ENCODE data around the gene LRRTM4. TPM values are rescaled to one million over a fixed set of nuclear protein-coding genes. Genes with fewer than 3 reads are reported as not detected.

The LRRTM4 gene
- polyA plus RNA-seq, 1 donor from 2014 or later = 37.1 TPM

- H3K4me2 ChIP-seq (ENCODE audit: low read length) = no peak overlapping the region
- TF ChIP-seq RAD21 (conservative IDR thresholded peaks at IDR 0.05) = no peak
- no peak for TF ChIP-seq SMC3 (conservative IDR thresholded peaks at IDR 0.05; ENCODE audit: poor library complexity)
- TF ChIP-seq EP300 (conservative IDR thresholded peaks at IDR 0.05; ENCODE audit: poor library complexity, severe bottlenecking) = no peak
- TF ChIP-seq REST (IDR thresholded peaks at IDR 0.05; ENCODE audit: borderline replicate concordance) = no peak
- TF ChIP-seq MXI1 (conservative IDR thresholded peaks at IDR 0.05; ENCODE audit: poor library complexity, severe bottlenecking) = no peak
- TF ChIP-seq POLR2AphosphoS5 (IDR thresholded peaks at IDR 0.05) = no peak
- TF ChIP-seq TAF1 (IDR thresholded peaks at IDR 0.05; ENCODE audit: low read depth) = no peak
- TF ChIP-seq EZH2 (IDR thresholded peaks at IDR 0.05; ENCODE audit: borderline replicate concordance, insufficient read depth, low read length, poor library complexity, severe bottlenecking) = no peak
- no peak for TF ChIP-seq CTCF (IDR thresholded peaks at IDR 0.05; ENCODE audit: poor library complexity, severe bottlenecking)
- no peaks in the 10 kb centered on the region for H3K36me3 ChIP-seq (ENCODE audit: insufficient read depth, low read length)
- no peaks in the 10 kb centered on the region for H3K79me2 ChIP-seq (replicated peaks; ENCODE audit: insufficient read depth, low read length)
- no peaks in the 10 kb centered on the region for H3K9me2 ChIP-seq (ENCODE audit: insufficient read depth, low read length)
- no peaks in the 10 kb centered on the region for H3K9me3 ChIP-seq (ENCODE audit: low read length)
- H2AFZ ChIP-seq (ENCODE audit: low read depth, low read length) = no peak overlapping the region
- no peaks in the 10 kb centered on the region for H3K27me3 ChIP-seq (ENCODE audit: insufficient read depth, low read depth, low read length)
- no peak overlapping the region for H3K27ac ChIP-seq (ENCODE audit: low read length)
- H3F3A ChIP-seq (ENCODE audit: insufficient read depth, low read length, poor library complexity, severe bottlenecking) = no peaks in the 10 kb centered on the region
- no peaks in the 10 kb centered on the region for H4K20me1 ChIP-seq (ENCODE audit: insufficient read depth)
- no peak overlapping the region for H3K9ac ChIP-seq (ENCODE audit: low read length)
- no peak overlapping the region for H3K4me3 ChIP-seq (ENCODE audit: low read length)
Observed at GRCh38 chr2:77404189-77404588, 118.0 kb downstream of the LRRTM4 start.

- H2AFZ ChIP-seq (ENCODE audit: low read depth, low read length) = no peak overlapping the region
- no peaks in the 10 kb centered on the region for H3K79me2 ChIP-seq (replicated peaks; ENCODE audit: insufficient read depth, low read length)
- no peaks in the 10 kb centered on the region for H3K27me3 ChIP-seq (ENCODE audit: insufficient read depth, low read depth, low read length)
- H4K20me1 ChIP-seq (ENCODE audit: insufficient read depth) = no peaks in the 10 kb centered on the region
- H3K27ac ChIP-seq (ENCODE audit: low read length) = no peak overlapping the region
- H3K36me3 ChIP-seq (ENCODE audit: insufficient read depth, low read length) = no peaks in the 10 kb centered on the region
- TF ChIP-seq POLR2AphosphoS5 (IDR thresholded peaks at IDR 0.05) = no peak
- no peak for TF ChIP-seq CTCF (IDR thresholded peaks at IDR 0.05; ENCODE audit: poor library complexity, severe bottlenecking)
- TF ChIP-seq SMC3 (conservative IDR thresholded peaks at IDR 0.05; ENCODE audit: poor library complexity) = no peak
- no peak for TF ChIP-seq RAD21 (conservative IDR thresholded peaks at IDR 0.05)
- no peak overlapping the region for H3K4me3 ChIP-seq (ENCODE audit: low read length)
- H3K4me2 ChIP-seq (ENCODE audit: low read length) = no peak overlapping the region
- H3K9ac ChIP-seq (ENCODE audit: low read length) = no peak overlapping the region
- H3F3A ChIP-seq (ENCODE audit: insufficient read depth, low read length, poor library complexity, severe bottlenecking) = no peaks in the 10 kb centered on the region
- H3K9me3 ChIP-seq (ENCODE audit: low read length) = no peaks in the 10 kb centered on the region
- no peaks in the 10 kb centered on the region for H3K9me2 ChIP-seq (ENCODE audit: insufficient read depth, low read length)
Observed at GRCh38 chr2:77398970-77399600, 123.1 kb downstream of the LRRTM4 start.
